Measurements from ENCODE around the gene PI16. TPM values are rescaled to one million over a fixed set of nuclear protein-coding genes. Genes with fewer than 3 reads are reported as not detected.

Gene PI16
- total RNA-seq, 1 donor from 2014 or later, result 16.1 TPM

DNA sequence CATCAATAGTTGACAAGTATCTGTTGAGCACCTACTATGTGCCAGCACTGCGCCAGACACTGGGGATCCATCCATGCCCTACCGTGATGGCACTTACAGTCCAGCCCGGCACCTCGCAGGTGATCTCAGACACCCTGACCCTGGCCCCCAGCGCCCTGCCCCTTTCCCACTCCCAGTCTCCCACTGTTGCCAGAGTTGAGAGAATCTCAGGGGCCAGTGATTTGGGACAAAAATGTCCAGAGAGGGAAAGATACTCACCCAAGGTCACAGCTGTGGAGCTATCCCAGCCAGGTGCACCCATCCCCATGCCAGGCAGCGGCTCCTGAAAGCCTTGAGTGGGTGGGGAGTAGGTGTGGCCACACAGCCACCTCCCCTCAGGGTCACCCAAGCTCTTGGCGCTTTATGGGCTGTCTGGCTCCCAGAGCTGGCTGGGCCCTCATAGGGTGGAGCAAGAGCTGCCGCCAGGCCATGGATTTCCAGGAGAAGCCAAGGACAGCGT lies 3.3 kb downstream of the PI16 start:
- no peak for DNase-seq (ENCODE audit: low spot score)

DNA sequence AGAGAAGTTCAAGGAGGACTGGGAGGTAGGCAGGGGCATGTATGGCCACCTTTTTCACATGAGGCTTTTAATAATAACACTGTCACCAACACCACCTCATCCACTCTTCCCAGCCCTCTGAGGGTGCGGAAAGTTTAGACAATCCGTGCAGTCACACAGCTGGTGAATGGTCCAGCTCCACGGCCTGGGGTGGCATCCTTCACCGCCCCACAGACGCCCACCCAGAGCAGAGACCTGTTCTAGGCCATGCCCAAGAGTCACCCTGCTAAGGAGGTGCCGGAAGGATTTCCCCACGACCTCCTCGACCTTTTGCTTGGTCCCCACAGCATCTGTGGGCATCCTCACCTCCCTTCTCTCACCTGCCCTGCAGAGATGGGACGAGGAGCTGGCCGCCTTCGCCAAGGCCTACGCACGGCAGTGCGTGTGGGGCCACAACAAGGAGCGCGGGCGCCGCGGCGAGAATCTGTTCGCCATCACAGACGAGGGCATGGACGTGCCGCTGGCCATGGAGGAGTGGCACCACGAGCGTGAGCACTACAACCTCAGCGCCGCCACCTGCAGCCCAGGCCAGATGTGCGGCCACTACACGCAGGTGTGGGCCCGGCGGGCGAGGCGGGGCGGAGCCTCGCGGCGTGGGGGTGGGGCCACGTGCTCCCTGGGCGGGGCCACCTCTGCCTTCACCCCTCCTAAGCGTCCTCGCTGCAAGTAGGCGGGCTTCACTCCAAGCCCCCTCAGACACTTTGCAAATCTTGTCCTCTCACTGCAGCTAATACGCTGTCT lies 4.4 kb downstream of the PI16 start:
- DNase-seq (ENCODE audit: low spot score), result no peak

DNA sequence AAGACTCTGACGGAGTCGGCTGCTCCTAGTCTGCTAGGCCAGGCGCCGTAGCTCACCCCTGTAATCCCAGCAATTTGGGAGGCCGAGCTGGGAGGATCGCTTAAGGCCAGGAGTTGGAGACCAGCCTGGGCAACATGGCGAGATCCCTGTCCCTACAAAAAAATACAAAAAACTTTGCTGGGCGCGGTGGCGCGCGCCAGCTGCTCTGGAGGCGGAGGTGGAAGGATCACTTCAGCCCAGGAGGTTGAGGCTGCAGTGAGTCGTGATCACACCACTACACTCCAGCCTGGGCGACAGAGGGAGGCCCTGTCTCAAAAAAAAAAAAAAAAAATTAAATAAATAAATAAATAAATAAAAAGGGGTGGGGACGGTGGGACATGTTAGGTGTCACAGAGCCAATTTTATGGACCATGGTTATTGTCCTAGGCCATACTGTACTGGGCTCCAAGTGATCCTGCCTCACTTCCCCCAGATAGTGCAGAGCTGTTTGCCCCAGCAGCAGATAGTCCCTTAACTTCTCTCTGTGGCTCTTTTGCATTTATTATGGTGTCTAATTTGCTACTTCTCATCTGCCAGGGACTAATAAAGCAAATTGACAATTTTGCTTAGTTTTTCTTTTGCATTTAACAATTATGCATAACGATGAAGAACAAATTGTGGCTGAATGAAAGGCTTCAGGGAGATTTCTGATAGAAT lies 5.2 kb downstream of the PI16 start:
- no peak for DNase-seq (ENCODE audit: low spot score)

DNA sequence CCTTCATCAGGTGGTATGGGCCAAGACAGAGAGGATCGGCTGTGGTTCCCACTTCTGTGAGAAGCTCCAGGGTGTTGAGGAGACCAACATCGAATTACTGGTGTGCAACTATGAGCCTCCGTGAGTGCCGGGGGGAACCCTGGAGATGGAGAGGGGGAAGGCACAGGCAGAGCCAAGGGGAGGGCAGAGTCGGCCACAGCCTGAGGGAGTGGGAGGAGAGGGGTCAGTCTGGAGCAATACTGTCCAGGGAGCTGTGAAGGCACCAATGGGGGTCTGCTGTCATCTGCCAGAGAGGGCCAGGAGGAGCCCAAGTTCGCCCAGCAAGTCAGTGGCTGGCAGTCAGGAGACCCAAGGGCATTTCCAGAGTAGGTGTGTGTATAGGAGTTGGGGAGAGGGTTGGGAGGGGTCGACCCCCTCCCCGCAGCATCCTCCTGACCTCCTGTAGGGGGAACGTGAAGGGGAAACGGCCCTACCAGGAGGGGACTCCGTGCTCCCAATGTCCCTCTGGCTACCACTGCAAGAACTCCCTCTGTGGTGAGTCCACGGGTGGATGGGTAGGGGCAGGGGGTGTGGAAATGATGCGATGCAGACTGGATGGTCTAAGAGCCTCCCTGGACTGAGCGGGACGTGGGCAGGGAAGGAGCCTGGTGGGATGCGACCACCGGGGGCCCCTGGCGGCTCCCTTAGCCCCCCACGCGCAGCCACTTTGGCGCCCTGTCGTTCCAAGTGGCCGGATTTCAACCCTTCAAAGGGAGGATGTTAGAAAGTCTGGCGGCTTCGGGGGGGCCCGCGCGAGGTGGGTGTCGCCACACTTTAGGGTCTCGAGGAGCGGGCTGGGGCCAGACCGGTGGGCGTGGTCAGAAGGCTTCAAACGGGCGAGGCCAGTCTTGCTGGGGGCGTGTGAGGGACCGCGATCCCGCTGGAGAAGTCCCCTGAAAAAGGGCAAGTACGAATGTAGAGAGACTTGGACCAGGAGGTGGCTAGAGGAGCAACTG lies 7.2 kb downstream of the PI16 start:
- no peak for DNase-seq (ENCODE audit: low spot score)

DNA sequence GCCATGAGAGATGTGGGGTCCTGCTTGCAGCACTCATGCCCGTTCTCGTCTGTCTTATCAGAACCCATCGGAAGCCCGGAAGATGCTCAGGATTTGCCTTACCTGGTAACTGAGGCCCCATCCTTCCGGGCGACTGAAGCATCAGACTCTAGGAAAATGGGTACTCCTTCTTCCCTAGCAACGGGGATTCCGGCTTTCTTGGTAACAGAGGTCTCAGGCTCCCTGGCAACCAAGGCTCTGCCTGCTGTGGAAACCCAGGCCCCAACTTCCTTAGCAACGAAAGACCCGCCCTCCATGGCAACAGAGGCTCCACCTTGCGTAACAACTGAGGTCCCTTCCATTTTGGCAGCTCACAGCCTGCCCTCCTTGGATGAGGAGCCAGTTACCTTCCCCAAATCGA lies 8.3 kb downstream of the PI16 start:
- DNase-seq (ENCODE audit: low spot score), result peak; percentile 74

DNA sequence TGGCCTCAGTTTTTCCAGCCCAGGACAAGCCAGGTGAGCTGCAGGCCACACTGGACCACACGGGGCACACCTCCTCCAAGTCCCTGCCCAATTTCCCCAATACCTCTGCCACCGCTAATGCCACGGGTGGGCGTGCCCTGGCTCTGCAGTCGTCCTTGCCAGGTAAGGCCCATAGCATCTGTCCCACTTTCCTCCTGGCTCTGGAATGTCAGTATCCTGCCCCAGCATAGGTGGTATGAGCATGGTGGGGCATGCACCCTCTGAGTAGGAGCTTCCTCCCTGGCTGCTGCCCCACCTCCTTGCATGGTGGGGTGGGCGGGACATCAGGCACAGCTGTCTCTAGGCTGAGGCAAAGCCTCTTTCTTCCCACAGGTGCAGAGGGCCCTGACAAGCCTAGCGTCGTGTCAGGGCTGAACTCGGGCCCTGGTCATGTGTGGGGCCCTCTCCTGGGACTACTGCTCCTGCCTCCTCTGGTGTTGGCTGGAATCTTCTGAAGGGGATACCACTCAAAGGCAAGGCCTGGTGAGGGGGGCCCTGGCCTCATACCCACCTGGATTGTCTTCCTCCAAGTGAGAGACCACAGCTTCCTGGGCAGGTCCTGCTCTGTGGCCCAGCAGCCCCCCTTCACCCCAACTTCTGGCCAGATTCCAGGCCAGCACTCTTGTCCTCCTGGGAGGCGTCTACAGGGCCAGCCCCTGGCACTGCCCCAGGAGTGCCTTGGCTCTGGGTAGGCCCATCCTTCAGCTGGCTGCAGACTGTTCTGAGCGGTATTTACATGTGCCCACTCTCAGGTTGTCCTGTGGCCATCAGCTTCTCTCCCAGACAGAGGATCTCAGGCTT lies 9.1 kb downstream of the PI16 start:
- DNase-seq (ENCODE audit: low spot score), result no peak

DNA sequence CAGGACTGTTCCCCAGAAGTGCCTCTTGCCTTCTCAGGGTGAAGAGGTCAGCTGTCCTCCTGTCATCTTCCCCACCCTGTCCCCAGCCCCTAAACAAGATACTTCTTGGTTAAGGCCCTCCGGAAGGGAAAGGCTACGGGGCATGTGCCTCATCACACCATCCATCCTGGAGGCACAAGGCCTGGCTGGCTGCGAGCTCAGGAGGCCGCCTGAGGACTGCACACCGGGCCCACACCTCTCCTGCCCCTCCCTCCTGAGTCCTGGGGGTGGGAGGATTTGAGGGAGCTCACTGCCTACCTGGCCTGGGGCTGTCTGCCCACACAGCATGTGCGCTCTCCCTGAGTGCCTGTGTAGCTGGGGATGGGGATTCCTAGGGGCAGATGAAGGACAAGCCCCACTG lies 9.8 kb downstream of the PI16 start:
- no peak for DNase-seq (ENCODE audit: low spot score)

DNA sequence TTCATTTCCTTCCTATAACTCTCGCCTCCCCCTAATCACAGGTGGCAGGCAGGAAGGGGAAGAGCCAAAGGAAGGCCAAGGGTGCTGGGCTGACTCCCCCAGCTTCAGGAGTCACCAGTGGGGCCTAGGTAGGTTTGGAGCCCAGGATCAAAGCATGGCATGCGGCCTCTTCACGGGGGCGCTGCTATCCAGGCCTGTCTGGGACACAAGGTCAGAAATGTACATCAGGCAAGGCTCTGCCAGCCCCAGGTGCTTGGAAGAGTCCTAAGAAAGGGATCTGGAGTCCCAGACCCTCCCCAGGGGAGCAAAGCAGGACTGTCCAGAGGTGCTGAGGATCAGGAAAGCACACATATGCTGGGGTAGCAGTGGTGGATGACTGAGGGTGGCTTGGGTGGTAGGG lies 10.4 kb downstream of the PI16 start:
- DNase-seq (ENCODE audit: low spot score), result no peak

DNA sequence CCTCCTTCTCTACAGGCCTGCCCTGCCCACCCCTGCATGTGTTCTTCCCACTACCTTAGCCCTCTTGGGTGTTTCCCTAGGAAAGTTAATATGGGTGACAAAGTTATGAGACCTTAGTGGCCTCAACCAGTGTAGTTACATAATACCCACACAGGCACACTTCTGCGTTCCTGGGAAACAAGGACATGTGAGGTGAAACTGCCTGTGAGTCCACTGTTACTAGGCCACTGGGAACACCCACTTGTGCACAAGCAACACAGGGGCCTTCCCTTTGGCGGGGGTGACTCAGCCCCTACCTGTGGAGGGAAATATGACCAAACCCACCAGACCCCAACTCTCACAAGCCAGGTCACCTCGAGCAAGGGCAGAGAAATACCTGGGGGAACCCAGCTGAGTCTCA lies 12.8 kb downstream of the PI16 start:
- DNase-seq (ENCODE audit: low spot score), result no peak

DNA sequence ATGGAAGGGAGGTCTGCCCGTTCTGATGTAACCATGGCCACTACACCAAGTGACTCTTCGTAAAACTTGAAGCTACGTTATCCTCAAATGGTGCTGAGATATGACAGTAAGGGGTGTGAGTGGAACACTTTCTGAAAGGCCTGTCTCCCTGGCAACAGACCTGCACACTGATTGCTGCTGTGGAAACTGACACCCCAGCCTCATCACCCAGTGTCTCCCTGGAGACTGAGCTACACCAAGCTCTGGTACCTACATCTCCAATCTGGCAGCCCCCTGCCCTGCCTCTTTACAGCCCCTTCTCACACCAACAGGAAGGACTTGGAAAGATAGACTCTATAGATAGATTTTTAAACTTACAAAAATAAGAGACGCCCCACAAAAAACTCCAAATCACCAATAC lies 13.2 kb downstream of the PI16 start:
- no peak for DNase-seq (ENCODE audit: low spot score)

DNA sequence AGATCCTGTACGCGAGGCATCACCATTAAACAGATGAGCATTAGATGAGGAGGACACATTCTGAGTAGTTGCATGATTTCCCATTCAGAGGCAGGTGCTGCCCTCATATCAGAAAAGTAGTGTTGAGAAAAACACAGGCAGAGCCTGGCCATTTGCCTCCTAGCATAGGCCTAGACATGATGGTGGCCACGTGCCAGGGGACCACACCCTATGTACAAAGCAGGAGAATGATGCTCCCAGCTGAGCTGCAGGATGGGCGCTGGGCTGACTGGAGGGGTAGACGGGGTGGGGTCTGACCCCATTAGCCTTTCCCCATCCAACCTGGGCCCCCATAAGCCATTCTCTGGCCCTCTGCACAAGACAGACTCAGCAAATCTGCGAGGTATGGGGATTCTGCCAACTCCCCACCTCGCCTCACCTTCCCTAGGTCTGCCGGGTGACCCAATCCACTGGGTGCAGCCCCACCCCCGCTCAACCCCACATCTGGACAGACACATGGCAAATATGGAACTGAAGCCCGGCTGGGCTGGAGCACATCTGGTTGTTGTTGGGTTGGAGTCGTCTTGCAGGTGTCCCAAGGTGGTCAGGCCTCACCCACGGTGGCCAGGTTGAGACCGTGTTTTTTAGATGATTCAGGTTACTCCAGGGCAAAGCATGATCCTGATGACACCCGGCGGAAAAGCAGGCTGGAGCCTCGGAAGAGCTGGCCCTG lies 13.9 kb downstream of the PI16 start:
- DNase-seq (ENCODE audit: low spot score), result no peak

DNA sequence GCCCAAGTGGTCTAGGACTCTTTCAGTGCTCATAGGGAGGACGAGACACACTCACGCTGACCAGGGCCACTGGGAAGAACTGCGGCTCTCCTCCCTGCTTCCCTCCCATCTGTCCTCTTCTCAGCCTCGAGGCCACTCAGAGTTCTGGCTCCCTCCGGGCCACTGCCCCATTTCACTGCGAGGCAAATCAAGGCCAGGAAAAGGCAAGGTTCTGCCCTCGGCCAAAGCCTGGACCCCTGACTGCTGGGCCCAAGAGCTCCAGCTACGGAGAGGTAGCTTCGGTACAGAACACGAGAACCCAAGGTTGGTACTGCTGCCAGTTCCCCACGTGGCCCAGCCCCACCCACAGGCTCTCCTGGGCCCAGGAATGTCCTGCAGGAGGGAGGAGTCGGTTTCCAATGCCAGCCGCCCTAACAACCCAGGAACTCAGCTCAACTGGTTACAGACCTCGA lies 14.7 kb downstream of the PI16 start:
- no peak for DNase-seq (ENCODE audit: low spot score)

DNA sequence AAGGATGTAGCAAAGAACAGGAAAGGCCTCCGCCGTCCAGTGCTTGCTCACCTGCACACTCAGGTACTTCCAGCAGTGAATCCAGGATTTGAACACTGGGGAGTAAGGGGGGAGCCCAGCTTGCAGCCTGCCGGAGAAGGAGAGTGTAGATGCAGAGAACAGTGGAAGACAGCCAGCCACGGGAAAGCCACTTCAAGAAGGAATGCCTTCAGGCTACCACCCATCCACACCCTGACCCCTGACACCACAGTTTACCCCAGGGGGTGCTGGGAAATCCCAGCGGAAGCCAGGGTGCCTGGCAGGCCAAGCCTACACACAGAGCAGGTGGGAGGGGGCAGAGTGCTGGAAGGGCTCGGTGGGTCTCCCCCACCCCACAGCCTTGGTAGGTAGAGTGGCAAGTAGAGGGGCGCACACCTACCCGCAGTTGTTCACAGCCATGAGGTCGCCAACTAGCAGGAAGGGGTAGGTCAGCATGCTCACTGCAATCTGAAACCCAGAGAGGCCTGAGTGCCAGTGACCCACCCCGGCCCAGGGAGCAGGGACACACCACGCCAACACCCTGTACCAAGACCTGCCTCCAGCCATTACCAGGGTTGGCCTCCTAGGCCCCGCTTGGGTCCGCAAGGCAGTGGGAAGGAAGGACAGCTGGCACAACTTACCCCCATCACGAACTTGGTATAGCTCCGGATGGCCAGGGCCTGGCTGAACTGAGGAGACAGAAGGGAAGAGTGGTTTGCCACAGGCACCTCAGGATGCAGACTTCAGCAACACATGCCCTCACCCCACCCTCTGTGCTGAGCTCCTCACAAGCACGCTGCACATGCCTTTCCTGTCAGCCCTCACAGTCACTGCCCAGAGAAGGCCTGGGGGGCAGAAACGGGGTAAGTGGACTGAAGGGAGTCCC lies 15.7 kb downstream of the PI16 start:
- DNase-seq (ENCODE audit: low spot score), result no peak

DNA sequence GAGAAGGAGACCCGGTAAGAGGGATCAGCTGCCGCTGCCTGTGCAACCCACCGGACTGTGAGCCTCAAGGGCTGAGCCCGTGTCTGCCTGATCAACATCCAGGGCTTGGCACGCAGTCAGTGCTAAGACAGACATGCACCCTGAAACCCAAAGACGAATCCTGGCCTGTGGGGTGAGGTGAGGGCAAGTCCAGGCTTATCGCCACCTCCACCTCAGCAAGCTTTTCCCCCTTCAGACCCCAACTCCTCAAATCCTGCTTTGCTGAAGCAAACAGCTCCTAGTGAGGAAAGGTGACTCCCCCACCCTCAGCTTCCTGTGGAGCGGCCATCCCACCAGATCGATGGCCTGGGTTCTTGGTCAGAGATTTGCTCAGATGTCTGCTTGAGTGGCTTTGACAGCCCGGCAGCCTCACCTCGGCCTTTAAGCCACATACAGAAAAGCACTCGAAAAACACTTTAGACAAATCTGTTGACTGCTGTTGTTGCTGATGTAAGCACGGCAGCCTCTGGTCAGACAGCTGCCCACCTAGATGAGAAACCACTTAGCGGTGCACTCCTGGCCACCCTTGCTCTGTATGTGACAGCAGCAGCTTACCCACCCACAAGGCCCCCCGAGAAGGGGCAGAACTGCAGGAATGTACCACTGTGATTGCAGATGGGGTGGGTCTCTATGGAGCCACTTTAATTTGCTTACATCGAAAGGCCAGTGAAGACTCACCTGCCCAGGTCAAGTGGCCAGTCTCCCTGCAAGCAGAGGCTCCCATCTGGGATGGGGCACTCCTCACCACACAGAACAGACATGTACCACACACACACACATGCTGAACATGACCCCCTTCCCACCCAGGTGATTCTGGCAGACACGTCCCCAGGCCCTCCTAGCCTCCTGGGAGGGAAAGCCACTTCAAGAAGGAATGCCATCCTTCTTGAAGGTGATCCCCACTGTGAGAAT lies 16.6 kb downstream of the PI16 start:
- no peak for DNase-seq (ENCODE audit: low spot score)

DNA sequence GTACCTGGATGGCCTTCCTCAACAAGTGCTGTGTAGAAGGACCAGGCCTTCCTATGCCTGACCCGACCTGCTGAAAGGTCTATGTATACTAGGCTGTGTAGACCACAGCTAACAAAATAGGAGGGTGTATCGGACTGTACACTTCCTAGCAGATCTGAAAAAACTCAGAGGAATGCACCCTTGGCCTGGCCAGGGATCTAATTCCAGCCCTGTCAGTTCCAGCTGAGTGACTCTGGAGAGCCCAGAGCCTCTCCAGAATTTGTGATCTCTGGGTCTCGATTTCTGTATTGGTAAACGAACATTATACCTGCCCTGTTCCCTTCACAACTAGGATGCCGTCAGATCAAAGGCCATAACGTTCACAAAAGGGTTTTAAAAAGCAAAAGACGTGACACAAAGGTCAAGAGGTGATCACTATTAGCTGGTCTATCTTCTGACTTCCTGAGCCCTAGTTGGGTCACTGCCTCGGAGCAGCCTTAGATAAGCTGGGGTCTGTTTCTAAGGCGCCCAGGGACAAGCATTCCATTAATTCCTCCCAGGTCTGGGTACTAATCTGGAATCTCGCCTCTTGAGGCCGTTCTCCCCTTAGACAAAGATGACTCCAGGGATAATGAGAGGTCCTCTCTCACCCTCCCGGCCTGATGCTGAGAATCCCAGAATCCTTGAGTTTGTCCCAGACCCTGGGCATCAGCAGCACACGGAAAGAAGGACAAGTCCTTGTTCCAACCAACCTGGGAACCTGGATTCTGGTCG lies 17.6 kb downstream of the PI16 start:
- no peak for DNase-seq (ENCODE audit: low spot score)

DNA sequence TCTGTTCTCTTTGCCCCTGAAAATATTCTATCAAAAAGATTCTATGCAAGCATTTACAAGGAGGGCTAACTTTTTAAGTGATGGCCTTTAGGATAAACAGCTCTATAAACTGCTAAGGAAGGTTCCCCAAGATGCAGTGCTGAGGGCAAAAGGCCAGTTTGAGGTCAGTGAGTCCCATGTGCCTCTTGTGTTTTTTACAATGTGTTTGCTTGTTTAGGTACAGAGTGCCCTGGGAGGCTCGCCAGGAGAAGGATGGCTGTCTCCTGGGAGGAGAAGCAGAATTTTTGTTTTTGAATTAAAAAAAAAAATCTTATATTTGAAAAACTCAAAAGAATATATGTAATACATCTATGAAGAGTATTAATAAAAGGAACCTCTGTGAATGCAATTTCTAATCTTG lies 18.7 kb downstream of the PI16 start:
- DNase-seq (ENCODE audit: low spot score), result no peak

DNA sequence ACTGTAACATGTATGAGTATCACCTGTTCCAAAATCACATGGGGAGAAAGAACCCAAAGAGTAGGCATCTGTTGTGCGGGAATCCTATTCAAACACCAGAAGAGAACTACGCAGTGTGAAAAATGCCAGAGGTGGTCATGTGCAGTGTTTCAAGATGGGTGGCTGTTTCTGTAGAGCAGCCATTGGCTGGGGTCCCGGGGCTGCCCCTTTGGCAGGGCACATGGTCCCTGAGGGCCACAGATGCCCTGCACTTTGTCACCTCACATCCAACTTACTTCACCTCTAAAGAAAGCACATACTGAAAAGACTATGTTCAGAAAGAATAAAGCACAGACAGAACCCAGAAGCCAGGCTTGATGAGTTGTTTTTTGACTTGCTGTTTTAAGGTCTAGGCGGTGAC lies 19.1 kb downstream of the PI16 start:
- no peak for DNase-seq (ENCODE audit: low spot score)
